ENCODE results near the gene DEGS2. TPM values are rescaled to one million over a fixed set of nuclear protein-coding genes. Genes with fewer than 3 reads are reported as not detected.

The DEGS2 gene
- total RNA-seq, 1 experiment from 2014 or later = not detected

DNA sequence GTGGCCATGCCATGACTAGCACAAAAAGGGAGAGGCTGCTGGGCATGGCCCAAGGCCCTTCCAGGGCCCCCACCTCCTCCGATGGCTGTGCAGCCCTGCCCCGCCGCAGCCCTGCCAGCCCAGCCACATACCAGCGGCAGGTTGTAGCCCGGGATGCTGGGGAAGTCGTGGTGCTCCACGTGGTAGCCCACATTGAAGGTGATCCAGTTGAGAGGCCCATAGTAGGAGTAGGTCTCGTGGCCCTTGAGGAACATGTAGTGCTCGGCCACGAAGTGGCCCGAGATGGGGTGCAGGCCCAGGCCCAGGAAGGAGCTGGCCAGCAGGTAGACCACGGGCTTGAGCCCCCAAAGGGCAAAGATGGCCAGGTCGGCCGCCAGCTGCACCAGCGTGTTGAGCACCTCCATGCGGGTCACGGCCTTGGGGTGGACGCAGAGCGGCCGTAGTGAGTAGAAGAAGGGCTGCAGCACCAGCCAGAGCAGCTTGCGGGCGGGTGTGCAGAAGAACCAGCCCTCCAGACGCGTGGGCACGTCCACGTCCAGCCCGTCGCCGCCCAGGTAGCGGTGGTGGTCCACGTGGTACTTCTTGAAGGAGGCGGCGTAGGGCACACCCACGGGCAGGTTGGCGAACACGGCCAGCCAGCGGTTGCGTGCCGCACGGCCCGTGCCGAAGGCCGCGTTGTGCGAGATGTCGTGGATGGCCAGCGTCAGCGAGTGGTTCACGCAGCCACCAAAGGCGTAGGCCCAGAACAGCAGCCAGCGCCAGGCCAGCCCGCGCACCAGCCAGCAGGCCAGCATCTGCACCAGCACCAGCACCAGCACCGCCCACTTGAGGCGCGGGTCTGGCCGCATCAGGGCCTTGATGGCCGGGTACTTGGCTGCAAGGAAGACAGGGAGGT, 10.4 kb downstream of the DEGS2 start:
- no peaks in the 10 kb centered on the region for H3K27me3 ChIP-seq (replicated peaks; ENCODE audit: insufficient read depth, low read depth, low read length, poor library complexity)
- no peak for DNase-seq (ENCODE audit: low spot score)
- no peaks in the 10 kb centered on the region for H3K9me3 ChIP-seq (ENCODE audit: low read depth, low read length, poor library complexity, severe bottlenecking)
- CTCF ChIA-PET = no interaction called here
- POLR2A ChIA-PET (ENCODE audit: low non-redundant PET) = no interaction called here
- BruUV-seq (replicated peaks) = no TSS peak
- no peaks in the 10 kb centered on the region for H3K4me1 ChIP-seq (ENCODE audit: insufficient read depth, low read length, poor library complexity, severe bottlenecking)
- no peaks in the 10 kb centered on the region for H3K36me3 ChIP-seq (ENCODE audit: insufficient read depth, low read length, poor library complexity, severe bottlenecking)
- H3K27ac ChIP-seq (ENCODE audit: low read depth, low read length, poor library complexity, severe bottlenecking) = no peak overlapping the region
- no peak for TF ChIP-seq EZH2 (IDR thresholded peaks at IDR 0.05; ENCODE audit: borderline replicate concordance, low read depth, low read length, poor library complexity, severe bottlenecking)
- TF ChIP-seq, protein P1, sequence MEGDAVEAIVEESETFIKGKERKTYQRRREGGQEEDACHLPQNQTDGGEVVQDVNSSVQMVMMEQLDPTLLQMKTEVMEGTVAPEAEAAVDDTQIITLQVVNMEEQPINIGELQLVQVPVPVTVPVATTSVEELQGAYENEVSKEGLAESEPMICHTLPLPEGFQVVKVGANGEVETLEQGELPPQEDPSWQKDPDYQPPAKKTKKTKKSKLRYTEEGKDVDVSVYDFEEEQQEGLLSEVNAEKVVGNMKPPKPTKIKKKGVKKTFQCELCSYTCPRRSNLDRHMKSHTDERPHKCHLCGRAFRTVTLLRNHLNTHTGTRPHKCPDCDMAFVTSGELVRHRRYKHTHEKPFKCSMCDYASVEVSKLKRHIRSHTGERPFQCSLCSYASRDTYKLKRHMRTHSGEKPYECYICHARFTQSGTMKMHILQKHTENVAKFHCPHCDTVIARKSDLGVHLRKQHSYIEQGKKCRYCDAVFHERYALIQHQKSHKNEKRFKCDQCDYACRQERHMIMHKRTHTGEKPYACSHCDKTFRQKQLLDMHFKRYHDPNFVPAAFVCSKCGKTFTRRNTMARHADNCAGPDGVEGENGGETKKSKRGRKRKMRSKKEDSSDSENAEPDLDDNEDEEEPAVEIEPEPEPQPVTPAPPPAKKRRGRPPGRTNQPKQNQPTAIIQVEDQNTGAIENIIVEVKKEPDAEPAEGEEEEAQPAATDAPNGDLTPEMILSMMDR (conservative IDR thresholded peaks at IDR 0.05; ENCODE audit: low read depth, low read length) = no peak
- no peak overlapping the region for H3K4me3 ChIP-seq (ENCODE audit: low read depth, low read length, poor library complexity, severe bottlenecking)
- intact Hi-C loops (cut with micrococcal nuclease; ENCODE audit: unreplicated experiment) = no loop called here

DNA sequence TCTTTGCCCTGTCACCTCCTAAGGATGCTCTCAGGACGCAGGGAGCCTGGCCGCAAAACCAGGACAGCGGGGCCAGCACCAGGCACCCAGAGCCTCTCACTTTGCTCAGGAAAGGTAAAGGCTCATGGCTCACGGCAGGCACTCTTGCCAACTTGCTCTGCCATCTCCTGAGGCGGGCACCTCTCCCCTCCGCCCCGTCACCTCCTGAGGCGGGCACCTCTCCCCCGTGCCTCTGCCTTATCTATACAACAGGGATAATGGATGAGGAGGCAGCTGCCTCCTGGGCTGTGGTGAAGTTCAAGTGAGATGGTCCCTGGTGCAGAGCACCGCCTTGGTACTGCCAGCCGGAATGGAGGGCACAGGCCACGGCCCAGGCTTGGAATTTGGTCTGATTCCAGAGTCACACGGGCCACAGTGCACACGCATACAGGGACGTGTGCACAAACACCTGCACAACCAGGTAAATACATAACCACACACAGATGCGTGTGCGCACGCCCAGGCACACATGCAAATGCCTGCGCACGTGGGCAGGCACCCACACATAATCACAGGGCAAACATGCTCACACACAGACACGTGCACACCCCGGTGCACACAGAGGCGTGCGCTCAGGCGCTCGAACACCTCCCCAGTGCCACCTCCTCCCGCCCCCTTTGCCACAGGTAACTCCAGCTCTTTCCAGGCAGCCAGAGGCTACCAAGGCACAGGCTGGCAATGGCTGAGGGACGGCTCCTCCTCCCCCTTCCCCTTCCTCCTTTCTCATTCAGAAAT, 11.6 kb downstream of the DEGS2 start:
- intact Hi-C loops (cut with micrococcal nuclease; ENCODE audit: unreplicated experiment) = no loop called here
- Histone ChIP-seq H3K36me3 (ENCODE audit: insufficient read depth, low read length, poor library complexity, severe bottlenecking) (no peaks in the 10 kb centered on the region), H3K27me3 (replicated peaks; ENCODE audit: insufficient read depth, low read depth, low read length, poor library complexity) (no peaks in the 10 kb centered on the region), H3K27ac (ENCODE audit: low read depth, low read length, poor library complexity, severe bottlenecking) (no peak overlapping the region), H3K4me3 (ENCODE audit: low read depth, low read length, poor library complexity, severe bottlenecking) (no peak overlapping the region), H3K9me3 (ENCODE audit: low read depth, low read length, poor library complexity, severe bottlenecking) (no peaks in the 10 kb centered on the region), H3K4me1 (ENCODE audit: insufficient read depth, low read length, poor library complexity, severe bottlenecking) (no peaks in the 10 kb centered on the region)
- no peak for DNase-seq (ENCODE audit: low spot score)
- no TSS peak for BruUV-seq (replicated peaks)
- no peak for TF ChIP-seq EZH2 (IDR thresholded peaks at IDR 0.05; ENCODE audit: borderline replicate concordance, low read depth, low read length, poor library complexity, severe bottlenecking)
- TF ChIP-seq, protein P1 (conservative IDR thresholded peaks at IDR 0.05; ENCODE audit: low read depth, low read length) = no peak
- CTCF ChIA-PET = interaction anchor here (0.6 kb wide), 1 partner anchor 11 kb away, joined by 4 read pairs; the partner anchor contains the start of gene DEGS2
- POLR2A ChIA-PET (ENCODE audit: low non-redundant PET) = no interaction called here

DNA sequence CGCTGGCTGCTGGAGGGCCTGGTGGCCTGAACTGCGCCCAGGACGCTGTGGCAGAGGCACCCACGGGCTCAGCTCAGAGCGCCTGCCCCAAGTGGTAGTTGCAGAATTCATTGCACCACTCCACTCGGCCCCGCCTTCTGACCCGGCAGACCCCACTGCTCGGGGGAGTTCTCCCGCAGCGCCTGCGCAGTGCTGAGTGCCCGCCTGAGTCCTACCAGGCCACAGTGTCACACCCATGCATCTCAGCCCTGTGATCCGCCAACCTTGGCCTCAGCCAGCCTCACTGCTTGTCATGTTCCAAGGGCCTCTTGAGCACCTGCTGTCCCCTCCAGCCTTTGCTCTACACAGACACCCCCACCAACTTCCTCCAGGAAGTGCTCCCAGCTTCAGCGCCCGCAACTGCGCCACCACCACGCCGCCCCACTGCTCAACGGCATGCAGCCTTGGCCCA, 12.2 kb downstream of the DEGS2 start:
- H3K9me3 ChIP-seq (ENCODE audit: low read depth, low read length, poor library complexity, severe bottlenecking) = no peaks in the 10 kb centered on the region
- no peak for DNase-seq (ENCODE audit: low spot score)
- H3K4me3 ChIP-seq (ENCODE audit: low read depth, low read length, poor library complexity, severe bottlenecking) = no peak overlapping the region
- POLR2A ChIA-PET (ENCODE audit: low non-redundant PET) = no interaction called here
- H3K27me3 ChIP-seq (replicated peaks; ENCODE audit: insufficient read depth, low read depth, low read length, poor library complexity) = no peaks in the 10 kb centered on the region
- BruUV-seq (replicated peaks) = no TSS peak
- no peak for TF ChIP-seq EZH2 (IDR thresholded peaks at IDR 0.05; ENCODE audit: borderline replicate concordance, low read depth, low read length, poor library complexity, severe bottlenecking)
- TF ChIP-seq, protein P1 (conservative IDR thresholded peaks at IDR 0.05; ENCODE audit: low read depth, low read length) = no peak
- no peaks in the 10 kb centered on the region for H3K4me1 ChIP-seq (ENCODE audit: insufficient read depth, low read length, poor library complexity, severe bottlenecking)
- no peaks in the 10 kb centered on the region for H3K36me3 ChIP-seq (ENCODE audit: insufficient read depth, low read length, poor library complexity, severe bottlenecking)
- no peak overlapping the region for H3K27ac ChIP-seq (ENCODE audit: low read depth, low read length, poor library complexity, severe bottlenecking)
- intact Hi-C loops (cut with micrococcal nuclease; ENCODE audit: unreplicated experiment) = no loop called here
- CTCF ChIA-PET = no interaction called here

Measured in A673 (cell line).